K562 (cell line): ENCODE data around the gene RNF34. TPM values are rescaled to one million over a fixed set of nuclear protein-coding genes. Genes with fewer than 3 reads are reported as not detected.
A peak's percentile ranks its signal among the peaks of the same experiment; 100 is the strongest.

ENCODE experiments used
- CCAR2 ChIP-seq: fragments of 200-400 bp; formaldehyde crosslinking; IDR thresholded peaks from 2 replicates; pipeline ENCODE4 v1.6.1; 2017; ENCODE audit warnings: mild to moderate bottlenecking, low read depth, low read length
- HMG20B ChIP-seq: fragments of 250-450 bp; sonication (Bioruptor Pico); IDR thresholded peaks from 2 replicates; pipeline ENCODE4 v1.5.0; 2021; ENCODE audit warnings: mild to moderate bottlenecking
- MXD1 ChIP-seq: fragments of 250-450 bp; sonication (Bioruptor Pico); IDR thresholded peaks from 2 replicates; pipeline ENCODE4 v1.8.0; 2021; ENCODE audit warnings: borderline replicate concordance, mild to moderate bottlenecking, moderate library complexity; ENCODE audit not compliant: poor library complexity, severe bottlenecking
- NFE2L1 ChIP-seq: fragments of 450-650 bp; IDR thresholded peaks from 2 replicates; pipeline ENCODE4 v1.6.1; 2016; ENCODE audit warnings: missing genetic modification characterization, low read depth, mild to moderate bottlenecking, missing compliant biosample characterization, moderate library complexity, borderline replicate concordance
- NFYB ChIP-seq: IDR thresholded peaks from 2 replicates; pipeline ENCODE4 v1.6.1; 2011; ENCODE audit warnings: mild to moderate bottlenecking, moderate library complexity; ENCODE audit not compliant: insufficient read length; ENCODE audit errors: extremely low read depth
- NR2C1 ChIP-seq, 2 experiments: fragments of 450-650 bp; IDR thresholded peaks; 2 replicates each; pipeline ENCODE4 v1.6.1; 2017; ENCODE audit warnings: mild to moderate bottlenecking in 2 of 2, antibody characterized with exemption in 1 of 2, inconsistent platforms in 1 of 2, missing compliant biosample characterization in 1 of 2, missing genetic modification characterization in 1 of 2
- RBM14 ChIP-seq: fragments of 200-400 bp; formaldehyde crosslinking; IDR thresholded peaks from 2 replicates; pipeline ENCODE4 v1.6.1; 2018; ENCODE audit warnings: low read depth, mild to moderate bottlenecking, low read length, moderate library complexity, borderline replicate concordance; ENCODE audit not compliant: insufficient read depth
- RBM15 ChIP-seq: fragments of 200-400 bp; formaldehyde crosslinking; IDR thresholded peaks from 2 replicates; pipeline ENCODE4 v1.6.1; 2018; ENCODE audit warnings: mild to moderate bottlenecking, low read length, moderate library complexity; ENCODE audit not compliant: insufficient read depth
- REST ChIP-seq, 2 experiments: fragments of 450-650 bp; formaldehyde crosslinking in 1 of 2; IDR thresholded peaks; 2 replicates each; pipeline versions ENCODE4 v1.4.0 to v1.6.1; 2014 to 2020; ENCODE audit warnings: mild to moderate bottlenecking in 2 of 2, borderline replicate concordance in 1 of 2, low read depth in 1 of 2
- ZFX ChIP-seq: sonication (generic); formaldehyde crosslinking; IDR thresholded peaks from 2 replicates; pipeline ENCODE4 v1.8.0; 2022; ENCODE audit warnings: mild to moderate bottlenecking, missing genetic modification reagents, moderate library complexity
- ZHX1 ChIP-seq: fragments of 150-350 bp; conservative IDR thresholded peaks from 2 replicates; pipeline ENCODE4 v1.6.1; 2014; ENCODE audit warnings: low read length
- ZNF785 ChIP-seq: fragments of 250-450 bp; sonication (Bioruptor Pico); IDR thresholded peaks from 2 replicates; pipeline ENCODE4 v1.4.0; 2020; ENCODE audit warnings: mild to moderate bottlenecking
- polyA plus RNA-seq, 8 experiments: library from polyadenylated mRNA; depleted of rRNA in 4 of 8; stranded (reverse) in 5 of 8; unstranded in 3 of 8; fragments of >200 nt; fragmentation: Nextera tagmentation in 2 of 8; fragmentation: Illumina TruSeq in 1 of 8; extraction: Ambion mirVana in 2 of 8; extraction: Trizol in 1 of 8; gene quantifications; 2 replicates each; pipeline versions ENCODE4 v1.2.1 to v1.2.3, GENCODE V29; 2011 to 2014; ENCODE audit warnings: inconsistent platforms in 1 of 8, missing spikeins in 1 of 8
- total RNA-seq, 7 experiments: library from RNA; depleted of rRNA in 6 of 7; stranded (reverse); fragments of >200 nt in 6 of 7; fragmentation: Illumina TruSeq in 2 of 7; extraction: Trizol in 2 of 7; gene quantifications; 2 replicates each; pipeline versions ENCODE4 v1.2.1 to v1.2.3, GENCODE V29; 2011 to 2021; ENCODE audit warnings: low replicate concordance in 1 of 7

Gene RNF34
- total and polyA plus RNA-seq, 9 of the 15 experiments (the other 6 are each of a cell fraction or from before 2014, with no cell fraction given): 41.7 to 88.9 (median 54.1) TPM

GRCh38 chr12:121351820-121352681 is 47.9 kb upstream of the RNF34 start, which contains the start of gene ANAPC5 (continued):
- TF ChIP-seq MXD1 (CRISPR knock-in tag) (peak; percentile 37), HMG20B (no peak), ZFX (peak; percentile 91), RBM15 (no peak), NFYB (peak; percentile 96), ZNF785 (CRISPR knock-in tag) (no peak), NFE2L1 (tag) (no peak), CCAR2 (no peak), REST (IDR thresholded peaks at IDR 0.05; ENCODE audit: borderline replicate concordance) (peak; percentile 82), REST (CRISPR knock-in tag; IDR thresholded peaks at IDR 0.05; ENCODE audit: low read depth) (no peak), NR2C1 (IDR thresholded peaks at IDR 0.05) (peak; percentile 92), NR2C1 (tag; IDR thresholded peaks at IDR 0.05) (peak; percentile 95), ZHX1 (no peak; the same call in 1 of the 2 replicates), RBM14 (no peak)
